Activated T-cell treated with anti-CD3 and anti-CD28 coated beads for 1 hour (primary cell): ENCODE data around the gene COL23A1.

Experiments
- DNase-seq: peaks from one replicate; pipeline ENCODE4 v3.0.0-alpha.2; 2020; ENCODE audit warnings: low read depth

COL23A1 gene

GRCh38 chr5:178338126-178338749 is 252.0 kb downstream of the COL23A1 start:
- no peak for DNase-seq

- DNase-seq = no peak
Observed at GRCh38 chr5:178337334-178337741, 252.9 kb downstream of the COL23A1 start.

- no peak for DNase-seq
Observed at GRCh38 chr5:178336889-178337288, 253.3 kb downstream of the COL23A1 start.

- DNase-seq = no peak
Observed at GRCh38 chr5:178335302-178336030, 254.7 kb downstream of the COL23A1 start.

- no peak for DNase-seq
Observed at GRCh38 chr5:178334861-178335260, 255.3 kb downstream of the COL23A1 start.

- no peak for DNase-seq
Observed at GRCh38 chr5:178333821-178334481, 256.2 kb downstream of the COL23A1 start.

- no peak for DNase-seq
Observed at GRCh38 chr5:178332210-178332641, 258.0 kb downstream of the COL23A1 start.

GRCh38 chr5:178331491-178331996 is 258.6 kb downstream of the COL23A1 start:
- DNase-seq = no peak

- no peak for DNase-seq
Observed at GRCh38 chr5:178330791-178331404, 259.3 kb downstream of the COL23A1 start.

- DNase-seq = no peak
Observed at GRCh38 chr5:178328826-178329730, 261.1 kb downstream of the COL23A1 start.

- DNase-seq = no peak
Observed at GRCh38 chr5:178327931-178328711, 262.1 kb downstream of the COL23A1 start.

GRCh38 chr5:178327446-178327845 is 262.7 kb downstream of the COL23A1 start:
- DNase-seq = no peak

- DNase-seq = no peak
Observed at GRCh38 chr5:178326374-178326715, 263.8 kb downstream of the COL23A1 start.

- no peak for DNase-seq
Observed at GRCh38 chr5:178325679-178326373, 264.4 kb downstream of the COL23A1 start.

- no peak for DNase-seq
Observed at GRCh38 chr5:178325311-178325678, 264.9 kb downstream of the COL23A1 start.

- no peak for DNase-seq
Observed at GRCh38 chr5:178324481-178325310, 265.5 kb downstream of the COL23A1 start.

- DNase-seq = no peak
Observed at GRCh38 chr5:178323961-178324360, 266.2 kb downstream of the COL23A1 start.

- no peak for DNase-seq
Observed at GRCh38 chr5:178323541-178323865, 266.7 kb downstream of the COL23A1 start.

- DNase-seq = no peak
Observed at GRCh38 chr5:178322736-178323540, 267.3 kb downstream of the COL23A1 start.
